GM18520 (cell line): Measurements from ENCODE around the gene PLA2G5.

Source experiments
- ATAC-seq: cut with Tn5 transposase; IDR thresholded peaks from one replicate; pipeline ENCODE4 v1.9.1; 2021; ENCODE audit not compliant: unreplicated experiment

PLA2G5 gene

DNA sequence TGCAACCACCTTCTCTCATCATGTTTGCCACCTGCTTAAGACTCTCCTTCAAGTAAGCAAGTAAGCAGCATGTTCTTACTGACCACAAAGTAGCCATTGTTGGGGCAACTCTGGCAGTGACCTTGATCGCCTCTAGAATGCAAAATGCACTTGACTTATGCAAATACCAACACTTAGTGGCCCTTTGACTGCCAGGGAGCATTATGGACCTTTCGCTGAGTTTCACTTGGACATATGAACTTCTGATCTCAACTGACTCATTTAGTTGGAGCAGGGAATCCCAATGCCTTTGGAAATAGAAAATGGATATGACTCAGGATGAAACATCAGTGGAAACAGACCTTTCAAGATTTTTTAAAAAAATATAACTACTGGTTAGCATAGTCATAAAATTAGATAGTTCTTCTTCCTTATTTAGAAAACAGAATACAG is 6.1 kb upstream of the PLA2G5 start:
- ATAC-seq = no peak

DNA sequence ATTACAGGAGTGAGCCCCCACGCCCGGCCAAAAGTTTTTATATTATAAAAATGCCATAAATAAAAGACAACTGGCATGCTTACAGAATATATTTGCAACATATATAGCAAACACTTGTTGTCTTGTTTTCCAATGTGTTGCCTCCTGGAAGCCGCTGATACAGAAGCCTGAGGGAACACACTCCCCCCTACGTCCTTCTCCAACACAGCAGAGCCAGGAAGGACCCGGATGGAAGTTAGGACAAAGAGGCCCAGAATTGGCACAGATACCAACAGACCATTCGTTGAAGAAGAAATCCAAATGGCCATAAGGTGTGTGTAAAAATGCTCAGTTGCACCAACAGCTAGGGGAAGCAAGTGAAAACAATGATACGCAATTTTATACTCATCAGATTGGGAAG is 1.3 kb upstream of the PLA2G5 start:
- no peak for ATAC-seq

DNA sequence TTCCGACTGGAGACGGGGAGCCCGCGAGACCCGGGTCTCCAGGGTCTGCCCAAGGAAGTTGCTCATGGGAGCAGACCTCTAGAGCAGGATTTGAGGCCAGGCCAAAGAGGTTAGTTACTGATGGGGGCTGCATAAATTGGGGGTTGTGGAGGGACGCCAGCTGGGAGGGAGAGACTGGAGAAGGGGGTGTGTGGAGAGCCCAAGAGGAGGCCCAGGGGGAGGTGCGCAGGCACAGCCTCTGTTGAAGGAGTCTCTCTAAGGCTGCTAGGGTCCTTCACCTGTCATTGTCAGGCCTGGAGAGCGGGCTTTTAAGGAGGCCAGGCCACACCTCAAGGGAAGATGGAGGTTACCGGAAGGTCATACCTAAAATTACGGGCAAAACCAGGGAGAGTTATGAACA is 363 bp downstream of the PLA2G5 start:
- ATAC-seq = no peak

DNA sequence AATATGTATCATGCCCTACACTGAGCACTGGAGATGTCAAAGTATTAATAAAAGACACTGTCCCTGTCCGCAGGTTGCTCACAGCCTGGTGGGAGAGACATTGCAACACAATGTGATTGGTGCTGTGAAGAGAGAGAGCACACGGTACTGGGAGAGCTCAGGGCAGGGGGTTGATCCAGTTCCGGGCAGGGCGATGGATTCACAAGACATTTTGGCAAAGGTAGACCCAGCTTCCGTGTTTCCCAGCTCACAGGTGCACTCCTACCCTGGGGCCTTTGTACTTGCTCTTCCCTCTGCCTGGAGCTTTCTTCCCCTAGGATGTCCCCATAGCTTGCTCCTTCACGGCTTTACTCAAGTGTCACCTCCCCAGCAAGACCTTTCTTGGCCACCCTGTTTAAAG is 1.4 kb downstream of the PLA2G5 start:
- no peak for ATAC-seq

DNA sequence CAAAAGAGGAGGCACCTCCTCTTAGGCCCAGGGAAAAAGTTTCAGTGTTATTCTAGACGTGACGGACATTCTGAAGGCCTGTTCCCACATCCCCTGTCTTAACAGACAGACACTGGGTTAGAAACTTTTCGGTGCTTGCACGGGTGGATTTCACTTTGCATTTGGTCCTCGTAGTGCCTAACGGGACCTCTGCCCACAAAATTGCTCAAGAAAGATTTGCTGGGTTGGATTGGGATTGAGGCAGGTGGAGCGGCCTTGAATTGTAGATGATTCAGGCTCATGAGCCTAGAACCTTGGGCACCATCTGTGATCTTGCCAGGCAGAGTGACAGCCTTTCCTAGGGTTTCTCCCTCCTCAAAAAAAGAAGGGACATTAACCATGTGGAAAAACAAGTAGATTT is 2.8 kb downstream of the PLA2G5 start:
- ATAC-seq = no peak

DNA sequence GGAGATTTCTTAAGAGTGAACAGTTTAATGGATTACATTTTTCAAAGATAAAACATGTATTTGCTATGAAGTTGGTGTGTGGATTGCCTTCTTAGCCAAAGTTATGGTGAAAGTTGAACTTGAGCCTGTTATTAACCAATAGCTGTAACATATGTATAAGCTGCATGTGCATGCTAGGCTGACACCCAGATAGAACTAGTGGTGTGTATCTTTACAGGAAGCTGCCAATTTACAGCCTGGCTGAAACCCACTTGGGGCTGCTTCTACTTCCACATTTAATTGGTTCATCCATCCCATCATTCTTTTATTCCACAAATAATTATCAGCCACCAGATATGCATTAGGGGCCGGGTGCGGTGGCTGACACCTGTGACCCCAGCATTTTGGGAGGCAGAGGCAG is 3.3 kb downstream of the PLA2G5 start:
- no peak for ATAC-seq

DNA sequence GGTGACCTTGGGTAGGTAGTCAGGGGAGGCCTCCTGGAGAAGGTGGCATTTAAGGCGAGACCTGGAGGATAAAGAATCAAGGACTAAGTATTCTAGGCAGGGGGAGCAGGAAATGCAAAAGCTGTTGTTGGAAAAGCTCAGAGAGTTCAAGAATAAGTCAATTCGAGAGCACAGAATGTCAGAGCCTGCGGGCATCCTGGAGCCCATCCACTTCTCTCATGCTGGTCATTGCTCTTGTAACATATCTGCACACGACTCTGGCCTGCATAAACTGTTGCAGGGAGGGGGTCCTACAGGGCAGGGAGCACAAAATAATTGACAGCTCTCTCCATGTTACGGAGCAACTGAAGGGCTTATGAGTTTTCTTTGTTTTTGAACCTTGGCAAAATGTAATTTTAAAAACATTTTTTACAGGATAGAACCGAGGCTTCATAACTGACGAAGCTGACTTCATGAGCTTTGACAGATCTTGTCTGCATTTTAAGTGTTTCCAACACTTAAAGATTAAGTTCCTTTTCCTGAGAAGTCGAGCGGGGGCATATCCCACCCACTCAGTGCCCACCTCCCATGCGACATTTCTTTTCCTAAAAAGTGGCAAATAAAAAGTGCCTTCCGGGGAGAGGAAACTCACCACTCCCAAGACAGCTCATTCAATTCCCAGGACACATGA is 4.2 kb downstream of the PLA2G5 start:
- ATAC-seq = no peak

DNA sequence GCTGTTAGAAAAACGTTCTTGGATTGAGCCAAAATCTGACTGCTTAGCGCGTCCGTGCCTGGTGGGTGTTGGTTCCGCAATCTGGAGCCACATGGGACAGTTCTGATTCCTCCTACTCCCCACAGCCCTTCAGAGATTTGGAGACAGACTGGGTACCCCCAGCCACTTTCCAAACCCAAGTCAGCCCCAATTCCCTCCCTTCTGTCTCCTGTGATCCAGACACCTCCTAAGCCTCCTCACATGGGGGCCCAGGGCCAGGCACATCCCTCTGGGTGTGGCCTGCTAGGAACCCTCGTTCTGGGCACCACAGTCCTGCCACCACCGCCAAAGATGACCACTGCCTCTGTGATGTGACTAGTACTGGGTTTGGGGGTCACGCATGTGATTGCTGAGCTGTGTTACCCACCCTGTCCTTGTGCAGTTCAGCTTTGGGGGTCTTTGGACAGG is 4.8 kb downstream of the PLA2G5 start:
- ATAC-seq = no peak

DNA sequence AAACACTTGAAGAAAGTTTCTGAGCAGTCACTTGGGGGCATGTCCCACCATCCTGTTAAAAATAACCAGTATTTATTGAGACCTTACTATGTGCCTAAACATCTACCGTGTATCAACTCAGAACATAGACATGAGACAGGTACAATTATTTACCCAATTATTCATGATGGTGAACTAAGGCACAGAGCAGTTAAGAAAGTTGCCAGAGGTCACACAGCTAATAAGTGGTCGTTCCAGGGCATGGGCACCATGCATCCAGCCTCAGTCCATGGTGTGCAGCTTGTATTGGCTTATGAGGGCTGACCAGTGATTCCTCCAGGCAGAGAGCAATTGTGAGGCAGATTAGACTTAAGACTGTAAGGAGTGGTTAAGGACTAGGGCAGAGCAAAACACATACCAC is 5.4 kb downstream of the PLA2G5 start:
- ATAC-seq = no peak

DNA sequence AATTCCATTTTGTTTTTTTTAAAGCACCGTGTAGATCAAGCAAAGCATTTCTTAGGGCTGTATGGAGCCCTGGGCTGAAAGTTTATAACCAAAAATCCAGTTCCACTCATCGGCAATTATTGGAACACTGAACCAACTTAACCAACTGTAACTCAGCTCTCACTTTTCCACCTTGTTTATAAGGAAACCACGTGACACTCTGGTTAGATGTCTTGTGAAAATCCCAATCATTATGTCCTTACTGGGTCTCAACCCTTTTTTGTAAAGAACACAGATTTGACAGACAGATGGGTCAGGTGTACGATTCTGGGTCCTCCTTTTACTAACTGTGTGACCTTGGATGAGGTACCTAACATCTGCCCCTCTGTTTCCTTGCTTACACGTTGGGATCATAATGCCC is 6.2 kb downstream of the PLA2G5 start:
- ATAC-seq = no peak

DNA sequence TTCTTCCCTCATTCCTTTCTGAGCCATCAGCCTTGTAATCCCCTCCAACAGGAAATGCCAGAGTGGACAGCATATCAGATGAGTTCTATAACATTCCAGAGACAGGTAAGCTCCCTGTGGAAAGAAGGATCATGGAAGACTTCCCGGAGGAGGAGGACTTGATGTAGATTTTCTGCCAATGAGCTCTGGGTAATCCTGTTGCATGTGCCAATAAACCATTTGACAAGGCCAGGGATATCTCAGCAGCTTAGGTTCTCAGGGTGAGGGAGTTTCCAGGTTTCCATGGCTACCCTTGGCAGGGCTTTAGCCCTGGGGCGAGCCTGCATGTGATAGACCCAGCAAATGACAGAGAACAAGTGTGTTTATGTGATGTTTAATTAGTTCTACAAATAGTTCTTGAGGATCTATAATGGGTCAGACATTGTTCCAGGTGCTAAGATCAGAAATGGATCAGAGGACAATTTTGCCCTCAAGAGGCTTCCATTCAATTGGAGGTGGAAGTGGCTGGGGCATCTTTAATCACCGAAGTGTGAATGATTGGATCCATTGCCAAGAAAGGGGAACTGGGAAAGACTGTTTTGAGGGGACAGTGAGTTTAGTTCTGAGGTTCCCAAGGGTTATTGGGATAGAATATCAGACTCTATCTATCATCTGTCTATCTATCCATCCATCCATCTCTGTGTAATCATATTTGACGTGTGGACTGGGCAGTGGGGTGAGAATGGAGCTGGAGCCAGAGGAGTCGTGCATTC is 6.9 kb downstream of the PLA2G5 start:
- ATAC-seq = no peak

DNA sequence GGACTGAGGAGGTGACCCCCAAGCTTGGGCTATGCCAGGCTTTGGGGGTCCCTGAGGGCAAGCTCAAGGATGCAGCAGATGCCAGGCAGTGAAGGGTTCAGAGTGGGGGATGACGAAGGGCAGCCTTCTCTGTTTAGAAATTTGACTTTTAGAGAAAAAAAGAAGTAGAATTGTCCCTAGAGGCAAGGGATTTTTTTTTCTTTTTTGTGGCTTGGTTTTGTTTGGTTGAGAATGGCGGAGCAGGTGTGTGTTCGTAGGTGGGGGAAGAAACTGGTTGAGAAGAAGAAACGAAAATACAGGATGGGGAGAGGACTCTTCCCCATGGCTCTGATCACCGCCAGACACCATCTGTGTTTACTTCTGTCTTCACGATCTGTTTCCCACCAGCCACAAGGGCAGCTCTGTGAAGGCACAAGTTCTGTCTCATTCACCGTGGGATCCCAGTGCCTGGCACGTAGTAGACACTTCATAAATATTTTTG is 8.2 kb downstream of the PLA2G5 start:
- no peak for ATAC-seq

DNA sequence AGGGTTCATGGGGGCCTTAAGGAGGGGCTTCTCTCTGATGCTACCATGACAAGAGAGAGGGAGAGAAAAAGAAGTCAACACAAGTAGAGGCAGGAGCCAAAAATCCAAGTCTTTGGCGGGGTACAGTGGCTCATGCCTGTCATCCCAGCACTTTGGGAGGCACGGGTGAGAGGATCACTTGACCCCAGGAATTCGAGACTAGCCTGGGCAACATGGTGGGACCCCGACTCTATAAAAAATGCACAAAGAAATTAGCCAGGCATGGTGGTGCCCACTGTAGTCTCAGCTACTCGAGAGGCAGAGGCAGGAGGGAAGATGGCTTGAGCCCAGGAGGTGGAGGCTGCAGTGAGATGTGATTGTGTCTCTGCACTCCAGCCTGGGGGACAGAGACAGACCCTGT is 8.7 kb downstream of the PLA2G5 start:
- no peak for ATAC-seq

DNA sequence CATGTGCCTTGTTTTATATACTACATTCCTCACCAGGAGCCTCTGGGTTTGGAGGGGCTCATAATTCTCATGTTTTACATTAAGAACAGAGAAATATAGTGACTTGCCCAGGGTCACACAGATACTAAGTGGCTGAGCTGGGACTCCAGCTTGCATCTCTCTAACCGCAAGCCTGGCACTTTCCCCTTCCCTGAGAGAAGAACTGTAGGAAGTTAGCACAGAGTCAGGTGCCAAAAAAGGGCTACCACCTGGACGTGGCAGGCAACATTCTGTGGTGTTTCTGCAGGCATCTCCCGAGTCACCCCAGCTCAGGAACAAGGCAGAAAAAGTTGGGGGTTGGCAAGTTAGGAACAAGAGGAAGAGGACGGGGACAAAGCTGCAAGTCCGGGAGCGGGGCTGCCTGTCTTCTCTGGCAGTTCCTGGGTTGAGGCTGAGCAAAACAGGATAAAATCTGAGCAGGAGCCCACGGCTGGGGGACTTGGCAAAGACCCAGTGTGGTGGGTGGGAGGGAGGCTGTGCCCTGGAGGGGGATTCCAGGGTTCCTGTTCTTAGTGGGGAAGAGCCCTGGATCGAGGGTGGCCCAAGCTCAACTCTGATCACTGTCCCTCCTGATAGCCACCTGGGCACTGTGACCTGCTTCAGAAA is 9.8 kb downstream of the PLA2G5 start:
- ATAC-seq = no peak

DNA sequence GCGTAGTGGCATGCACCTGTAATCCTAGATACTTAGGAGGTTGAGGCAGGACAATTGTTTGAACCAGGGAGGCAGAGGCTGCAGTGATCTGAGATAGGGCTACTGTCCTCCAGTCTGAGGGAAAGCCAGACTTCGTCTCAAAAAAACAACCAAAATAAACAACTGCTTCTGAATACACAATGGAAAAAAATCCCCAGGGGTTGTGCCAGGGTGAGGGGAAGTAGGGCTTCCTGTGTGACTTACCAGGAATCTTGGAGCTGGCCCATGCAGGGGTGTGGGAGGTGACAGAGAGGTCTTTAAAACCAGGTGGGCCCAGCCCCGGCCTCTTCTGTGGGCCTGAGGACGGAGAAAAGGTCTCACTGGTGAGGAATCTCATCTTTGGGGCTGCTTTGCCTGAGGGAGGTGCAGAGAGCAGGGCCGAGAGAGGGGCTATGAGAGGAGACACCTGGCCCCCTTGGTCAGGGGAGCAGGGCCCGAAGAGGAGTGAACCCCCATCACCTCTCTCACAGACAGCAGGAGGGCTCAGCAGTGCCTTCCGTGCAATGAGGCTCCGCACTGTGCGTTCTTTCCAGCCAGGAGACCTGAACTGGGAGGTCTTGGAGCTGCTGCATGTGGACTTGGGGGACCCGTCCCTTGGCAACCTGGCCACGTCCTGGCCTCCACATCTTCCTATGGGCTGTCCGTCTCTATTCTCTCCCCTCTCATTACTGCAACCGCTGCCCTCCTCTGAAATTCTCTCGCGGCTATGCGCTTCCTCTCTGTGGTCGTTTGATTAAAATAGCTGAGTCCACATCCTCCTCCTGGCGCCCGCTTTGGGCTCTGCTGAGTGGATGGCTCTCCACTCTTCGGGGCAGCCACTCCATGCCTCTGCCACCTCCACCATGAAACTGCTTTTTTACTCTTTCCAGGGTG is 10.7 kb downstream of the PLA2G5 start:
- ATAC-seq = no peak

DNA sequence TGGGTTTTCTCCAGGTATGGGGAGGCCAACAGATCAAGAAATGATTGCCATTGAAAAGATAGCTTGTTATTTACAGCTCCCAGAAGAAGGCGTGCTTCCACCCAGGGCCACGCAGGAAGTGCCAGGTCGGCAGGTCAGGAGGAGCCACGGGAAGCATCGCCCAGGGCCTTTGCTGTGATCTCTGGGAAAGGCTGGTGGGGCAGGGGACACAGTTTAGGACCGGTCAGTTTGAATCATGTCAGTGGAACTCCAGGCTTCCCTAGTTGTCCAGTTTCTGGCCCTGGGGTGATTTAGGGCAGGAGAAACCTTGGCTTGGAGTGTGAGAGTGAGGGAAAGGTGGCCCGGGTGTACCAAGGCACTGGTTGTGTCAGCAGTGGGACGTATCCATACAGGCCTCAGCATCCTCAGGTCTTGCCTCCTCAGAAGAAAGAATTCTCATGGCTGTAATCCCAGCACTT is 11.4 kb downstream of the PLA2G5 start:
- ATAC-seq = no peak

DNA sequence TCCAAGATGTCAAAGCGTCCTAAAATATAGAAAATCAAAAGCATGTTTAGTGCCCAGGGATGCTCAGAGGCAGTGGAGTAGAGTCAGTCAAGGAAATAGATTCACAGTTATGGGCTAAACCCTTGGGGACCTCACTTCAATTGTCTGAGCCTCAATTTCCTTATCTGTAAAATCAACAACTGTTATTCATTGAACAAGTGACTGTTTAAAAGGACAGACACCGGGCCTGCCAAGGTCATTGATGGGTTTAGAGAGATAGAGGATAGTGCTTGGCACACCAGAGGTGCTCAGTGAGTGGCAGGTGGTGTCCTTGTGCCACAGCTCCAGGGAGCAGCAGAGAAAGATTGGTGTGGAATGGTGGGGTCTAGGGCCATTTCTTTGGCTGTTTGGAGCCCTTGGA is 12.8 kb downstream of the PLA2G5 start:
- no peak for ATAC-seq

DNA sequence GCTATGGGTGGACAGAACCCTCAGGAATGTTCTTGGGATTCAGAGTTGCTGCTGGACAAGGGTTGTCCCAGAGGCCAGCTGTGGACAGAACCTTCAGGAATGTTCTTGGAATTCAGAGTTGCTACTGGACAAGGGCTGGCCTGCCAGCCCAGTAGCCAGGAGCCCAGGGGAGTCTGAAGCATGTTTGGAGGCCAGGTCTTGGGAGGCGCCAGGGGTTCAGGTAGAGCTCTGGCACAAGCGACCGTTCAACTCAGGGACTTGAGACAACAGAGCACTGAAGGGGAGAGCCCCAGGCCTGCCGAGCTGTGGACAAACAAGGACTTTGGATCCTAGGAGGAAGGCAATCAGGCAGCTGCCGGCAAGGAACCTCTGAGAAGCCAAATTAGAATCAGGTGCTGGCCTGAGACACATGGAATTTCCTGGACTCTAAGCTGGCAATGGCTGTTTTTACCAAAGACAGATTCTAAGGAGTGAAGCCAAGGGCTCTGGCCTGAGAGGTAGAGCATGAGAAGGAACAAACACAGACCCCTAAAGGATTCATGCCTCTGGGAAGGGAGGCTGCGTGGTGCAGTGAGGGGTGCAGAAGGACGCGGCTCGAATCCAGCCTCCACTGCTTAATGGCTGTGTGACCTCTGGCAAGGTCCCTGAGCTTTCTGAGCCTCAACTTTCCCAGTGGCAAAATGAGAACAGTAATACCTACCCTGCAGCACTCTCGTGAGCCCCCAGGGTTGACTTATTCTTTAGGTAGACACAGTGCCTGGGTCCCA is 13.4 kb downstream of the PLA2G5 start:
- ATAC-seq = no peak

DNA sequence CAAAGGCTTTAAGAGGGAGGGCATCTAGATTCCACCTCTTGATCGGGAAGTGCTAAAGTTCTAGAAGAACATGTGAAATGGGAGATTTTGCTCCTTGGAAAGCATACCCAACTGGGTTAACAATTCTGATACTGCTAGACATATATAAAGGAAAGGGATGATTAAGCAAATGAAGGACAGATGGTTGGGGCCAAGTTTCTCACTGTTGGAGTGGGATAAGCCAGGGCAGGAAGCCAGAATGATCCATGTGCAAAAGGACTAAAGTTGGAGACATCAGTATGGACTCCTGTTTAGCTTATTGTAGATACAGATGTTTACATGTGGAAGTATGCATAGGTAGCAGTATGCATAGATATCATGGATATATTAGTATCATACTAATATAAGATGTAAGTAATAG is 16.8 kb downstream of the PLA2G5 start:
- ATAC-seq = no peak

DNA sequence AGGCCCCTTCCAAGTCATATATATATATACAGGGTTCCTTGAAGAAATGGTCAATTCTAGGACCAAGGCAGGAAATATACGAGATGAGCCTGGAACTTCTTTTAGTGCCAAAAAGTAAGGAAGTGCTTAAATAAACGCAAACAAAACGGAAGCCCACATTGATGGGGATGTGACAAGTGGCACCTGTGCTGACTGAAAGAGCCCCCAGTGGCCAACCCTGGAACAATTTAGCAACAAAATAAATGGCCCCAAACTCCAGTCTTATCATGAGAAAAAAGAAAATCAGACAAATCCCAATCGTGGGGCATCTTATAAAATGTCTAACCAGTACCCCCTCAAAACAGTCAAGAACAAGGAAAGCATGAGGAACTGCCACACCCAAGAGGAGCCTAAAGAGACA is 17.7 kb downstream of the PLA2G5 start:
- ATAC-seq = no peak
